GM21360 (cell line): ENCODE measurements around the gene KRT10.
A peak's percentile ranks its signal among the peaks of the same experiment; 100 is the strongest.
"Not testable (repeated sequence)": the region's sequence is repeated elsewhere in the genome, so short reads cannot be mapped to it uniquely, and the experiment has no call there.

ENCODE experiments used
- ATAC-seq: cut with Tn5 transposase; IDR thresholded peaks from one replicate; pipeline ENCODE4 v1.9.1; 2021; ENCODE audit warnings: mild to moderate bottlenecking, moderate library complexity; ENCODE audit not compliant: unreplicated experiment

KRT10 gene

GRCh38 chr17:40833882-40834281, 11.5 kb upstream of the KRT10 start:
- no peak for ATAC-seq

- no peak for ATAC-seq
Measured at GRCh38 chr17:40832840-40833239, 10.4 kb upstream of the KRT10 start.

DNA sequence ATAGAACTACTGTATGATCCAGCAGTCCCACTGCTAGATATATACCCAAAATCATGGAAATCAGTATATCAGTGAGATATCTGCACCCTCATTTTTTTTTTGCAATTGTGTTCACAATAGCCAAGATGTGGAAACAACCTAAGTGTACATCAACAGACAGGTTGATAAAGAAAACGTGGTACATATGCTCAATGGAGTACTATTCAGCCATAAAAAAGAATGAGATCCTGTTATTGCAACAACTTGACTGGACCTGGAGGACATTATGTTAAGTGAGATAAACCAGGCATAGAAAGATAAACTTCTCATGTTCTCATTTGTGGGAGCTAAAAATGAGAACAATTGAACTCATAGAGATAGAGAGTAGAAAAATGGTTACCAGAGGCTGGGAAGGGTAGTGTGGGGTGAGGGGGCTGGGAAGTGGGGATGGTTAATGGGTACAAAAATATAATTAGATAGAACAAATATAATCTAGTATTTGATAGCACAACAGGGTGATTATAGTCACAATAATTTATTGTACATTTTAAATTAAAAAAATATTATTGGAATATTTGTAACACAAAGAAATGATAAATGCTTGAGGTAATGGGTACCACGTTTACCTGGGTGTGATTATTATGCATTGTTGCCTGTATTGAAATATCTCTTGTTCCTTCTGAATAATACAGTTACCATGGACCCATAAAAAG, 7.8 kb upstream of the KRT10 start:
- no peak for ATAC-seq

DNA sequence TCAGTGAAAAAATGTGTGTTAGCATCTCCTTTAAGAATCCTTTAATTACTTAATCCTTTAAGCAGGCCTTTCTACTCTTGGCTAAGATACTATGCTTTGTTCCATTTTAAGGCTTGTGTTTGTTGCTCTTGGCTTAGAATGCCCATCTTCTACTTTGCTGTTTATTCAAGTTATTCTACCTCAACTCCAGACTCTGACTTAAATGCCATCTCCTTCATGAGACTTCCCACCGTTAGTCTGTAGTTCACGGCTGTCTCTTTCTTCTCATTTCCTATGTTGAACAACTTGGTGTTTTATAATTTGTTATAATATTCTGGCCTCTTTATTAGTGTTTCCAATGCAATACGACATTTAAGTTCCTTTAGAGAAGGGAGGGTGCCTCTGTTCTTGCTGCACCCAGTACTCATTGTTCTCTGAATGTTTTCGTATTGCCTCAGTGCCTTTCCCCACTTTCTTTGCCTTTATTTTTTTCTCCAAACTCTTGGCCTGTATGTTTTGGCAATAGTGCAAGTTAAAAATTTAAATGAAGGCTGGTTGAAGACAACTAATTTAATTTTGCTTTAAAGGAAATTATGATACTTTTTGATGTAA, 6.1 kb upstream of the KRT10 start:
- ATAC-seq, result no peak

DNA sequence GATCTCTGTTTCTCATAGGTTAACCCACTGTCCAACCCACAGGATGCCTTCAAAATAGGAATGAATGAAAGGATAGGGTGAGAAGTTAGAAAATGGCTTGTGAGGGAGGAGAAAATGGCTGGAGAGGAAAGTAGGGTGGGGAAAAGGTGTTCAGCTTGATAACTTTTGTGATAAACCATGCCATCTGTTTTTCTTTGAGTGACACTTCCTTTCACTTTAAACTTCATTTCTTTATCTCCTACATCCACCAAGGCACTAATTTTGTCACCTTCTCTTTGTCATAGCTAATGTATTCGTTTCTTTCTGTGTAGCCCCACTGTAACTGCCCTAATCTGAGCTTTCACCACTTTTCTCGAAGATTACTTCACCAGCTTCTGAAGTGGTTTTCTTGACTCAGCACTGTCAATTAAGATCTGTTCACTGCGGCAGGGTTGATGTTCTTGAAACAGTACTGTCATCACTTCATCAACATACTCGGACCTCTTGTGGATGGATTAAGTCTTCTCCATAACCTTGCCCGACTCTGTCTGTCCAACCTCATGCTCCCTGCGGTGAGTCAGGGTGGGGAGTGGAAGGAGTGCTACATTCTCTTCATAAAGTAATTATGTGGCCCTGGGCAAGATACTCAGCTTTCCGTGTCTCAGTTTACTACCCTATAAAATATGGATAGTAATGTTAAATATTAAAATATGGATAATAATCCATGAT, 5.5 kb upstream of the KRT10 start:
- ATAC-seq, result no peak

- no peak for ATAC-seq
Measured at GRCh38 chr17:40825599-40825998, 3.2 kb upstream of the KRT10 start.

- no peak for ATAC-seq
Measured at GRCh38 chr17:40824015-40824832, 1.8 kb upstream of the KRT10 start.

GRCh38 chr17:40821536-40821935, 878 bp downstream of the KRT10 start:
- ATAC-seq, result no peak

GRCh38 chr17:40820228-40820838, 2.1 kb downstream of the KRT10 start:
- no peak for ATAC-seq

GRCh38 chr17:40819528-40820125, 2.8 kb downstream of the KRT10 start:
- no peak for ATAC-seq

DNA sequence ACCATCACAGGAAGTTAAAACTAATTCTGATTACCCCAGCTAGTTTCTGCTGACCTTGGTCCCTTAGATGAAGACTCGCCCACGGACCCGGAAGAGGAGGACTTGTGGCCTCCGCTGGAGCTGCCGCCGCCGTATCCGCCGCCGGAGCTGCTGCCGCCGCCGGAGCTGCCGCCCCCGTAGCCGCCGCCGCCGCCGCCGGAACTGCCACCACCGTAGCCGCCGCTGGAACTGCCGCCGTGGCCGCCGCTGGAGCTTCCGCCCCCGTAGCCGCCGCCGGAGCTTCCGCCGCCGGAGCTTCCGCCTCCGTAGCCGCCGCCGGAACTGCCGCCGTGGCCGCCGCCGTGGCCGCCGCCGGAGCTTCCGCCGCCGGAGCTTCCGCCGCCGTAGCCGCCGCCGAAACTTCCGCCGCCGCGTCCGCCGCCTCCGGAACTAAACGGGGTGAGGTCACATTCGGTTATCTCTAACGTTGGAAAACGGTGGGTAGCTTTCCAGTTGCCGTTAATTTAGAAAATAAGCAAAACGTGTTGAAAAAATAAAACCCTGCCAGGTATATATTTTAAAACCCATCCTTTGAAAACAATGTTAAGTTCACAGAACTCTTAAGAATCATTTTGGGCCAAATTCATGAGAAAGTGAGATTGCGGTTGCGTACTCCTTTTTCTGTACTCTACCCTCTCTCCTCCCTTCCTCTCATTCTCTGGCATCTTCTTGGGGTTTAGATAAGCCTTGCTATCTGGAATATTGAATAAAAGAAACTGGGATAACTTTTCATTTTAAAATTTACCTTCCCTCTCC, 3.5 kb downstream of the KRT10 start:
- peak; percentile 78 for ATAC-seq

DNA sequence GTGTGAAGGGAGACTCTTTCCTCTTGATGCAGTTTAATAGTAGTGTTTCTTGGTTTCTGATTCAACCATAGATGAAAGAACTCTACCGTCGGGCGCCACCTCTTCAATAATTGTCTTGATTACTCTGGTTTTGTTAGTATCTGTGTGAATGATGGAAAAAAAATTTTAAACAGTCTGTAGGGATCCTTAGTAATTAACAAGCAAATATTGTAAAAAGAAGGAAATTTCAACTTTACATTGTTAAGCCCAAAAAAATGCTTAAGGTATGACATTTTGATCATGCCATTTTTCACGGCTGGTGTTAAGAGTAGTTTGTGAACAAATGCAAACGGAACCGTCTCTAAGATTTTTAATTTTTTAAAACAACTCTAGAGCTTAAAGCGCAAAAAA, 4.1 kb downstream of the KRT10 start:
- no peak for ATAC-seq

- ATAC-seq, result no peak
Measured at GRCh38 chr17:40817103-40817682, 5.2 kb downstream of the KRT10 start.

GRCh38 chr17:40816569-40816968, 5.8 kb downstream of the KRT10 start:
- ATAC-seq, result no peak

- no peak for ATAC-seq
Measured at GRCh38 chr17:40815381-40815780, 7.0 kb downstream of the KRT10 start.

GRCh38 chr17:40814657-40815056, 7.8 kb downstream of the KRT10 start:
- not testable (repeated sequence) for ATAC-seq

GRCh38 chr17:40813804-40814203, 8.6 kb downstream of the KRT10 start:
- ATAC-seq, result no peak

GRCh38 chr17:40812639-40813038, 9.8 kb downstream of the KRT10 start:
- ATAC-seq, result no peak

GRCh38 chr17:40810494-40810893, 11.9 kb downstream of the KRT10 start:
- no peak for ATAC-seq
